Astrocyte of the cerebellum (primary cell): Measurements from ENCODE around the gene SEZ6L.
A peak's percentile ranks its signal among the peaks of the same experiment; 100 is the strongest.

Experiments
- DNase-seq: peaks from one replicate; pipeline ENCODE4 v3.0.0-alpha.2; 2011; ENCODE audit warnings: low read depth
- H3K4me3 ChIP-seq: 2 replicates; pipeline ENCODE4 v1.5.1; 2011; ENCODE audit warnings: mild to moderate bottlenecking, low read depth, low read length, moderate library complexity
- in situ Hi-C: cut with HindIII; loops from 2 replicates; pipeline ENCODE4 v1.10.0; 2017; ENCODE audit warnings: low sequenced_read_pairs
- TF ChIP-seq, protein P1 (sequence below): IDR thresholded peaks from 2 replicates; pipeline ENCODE4 v1.5.1; 2012; ENCODE audit warnings: low read length, low read depth, moderate library complexity, mild to moderate bottlenecking; ENCODE audit errors: missing control alignments

The SEZ6L gene

DNA sequence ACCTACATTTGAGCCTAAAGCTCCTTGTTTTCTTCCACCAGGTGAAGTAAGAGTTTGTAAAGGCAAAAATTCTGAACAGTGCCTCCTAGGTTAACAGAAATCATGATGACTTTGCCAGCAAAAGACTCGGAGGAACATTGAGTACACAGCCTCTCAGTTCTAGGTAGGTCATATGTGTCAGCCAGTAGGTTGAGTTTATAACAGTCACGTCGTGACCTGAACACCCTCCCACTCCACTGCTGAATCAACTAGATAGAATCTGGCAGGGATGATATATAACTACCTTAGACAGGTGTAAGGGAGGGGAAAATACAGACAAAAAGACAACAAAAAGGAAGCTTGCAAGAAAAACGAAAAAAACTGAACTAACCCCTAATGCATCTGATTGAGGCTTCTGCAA is 247.0 kb downstream of the SEZ6L start:
- TF ChIP-seq, protein P1, sequence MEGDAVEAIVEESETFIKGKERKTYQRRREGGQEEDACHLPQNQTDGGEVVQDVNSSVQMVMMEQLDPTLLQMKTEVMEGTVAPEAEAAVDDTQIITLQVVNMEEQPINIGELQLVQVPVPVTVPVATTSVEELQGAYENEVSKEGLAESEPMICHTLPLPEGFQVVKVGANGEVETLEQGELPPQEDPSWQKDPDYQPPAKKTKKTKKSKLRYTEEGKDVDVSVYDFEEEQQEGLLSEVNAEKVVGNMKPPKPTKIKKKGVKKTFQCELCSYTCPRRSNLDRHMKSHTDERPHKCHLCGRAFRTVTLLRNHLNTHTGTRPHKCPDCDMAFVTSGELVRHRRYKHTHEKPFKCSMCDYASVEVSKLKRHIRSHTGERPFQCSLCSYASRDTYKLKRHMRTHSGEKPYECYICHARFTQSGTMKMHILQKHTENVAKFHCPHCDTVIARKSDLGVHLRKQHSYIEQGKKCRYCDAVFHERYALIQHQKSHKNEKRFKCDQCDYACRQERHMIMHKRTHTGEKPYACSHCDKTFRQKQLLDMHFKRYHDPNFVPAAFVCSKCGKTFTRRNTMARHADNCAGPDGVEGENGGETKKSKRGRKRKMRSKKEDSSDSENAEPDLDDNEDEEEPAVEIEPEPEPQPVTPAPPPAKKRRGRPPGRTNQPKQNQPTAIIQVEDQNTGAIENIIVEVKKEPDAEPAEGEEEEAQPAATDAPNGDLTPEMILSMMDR: no peak
- in situ Hi-C loops: no loop called here
- DNase-seq: no peak
- no peak overlapping the region for H3K4me3 ChIP-seq

DNA sequence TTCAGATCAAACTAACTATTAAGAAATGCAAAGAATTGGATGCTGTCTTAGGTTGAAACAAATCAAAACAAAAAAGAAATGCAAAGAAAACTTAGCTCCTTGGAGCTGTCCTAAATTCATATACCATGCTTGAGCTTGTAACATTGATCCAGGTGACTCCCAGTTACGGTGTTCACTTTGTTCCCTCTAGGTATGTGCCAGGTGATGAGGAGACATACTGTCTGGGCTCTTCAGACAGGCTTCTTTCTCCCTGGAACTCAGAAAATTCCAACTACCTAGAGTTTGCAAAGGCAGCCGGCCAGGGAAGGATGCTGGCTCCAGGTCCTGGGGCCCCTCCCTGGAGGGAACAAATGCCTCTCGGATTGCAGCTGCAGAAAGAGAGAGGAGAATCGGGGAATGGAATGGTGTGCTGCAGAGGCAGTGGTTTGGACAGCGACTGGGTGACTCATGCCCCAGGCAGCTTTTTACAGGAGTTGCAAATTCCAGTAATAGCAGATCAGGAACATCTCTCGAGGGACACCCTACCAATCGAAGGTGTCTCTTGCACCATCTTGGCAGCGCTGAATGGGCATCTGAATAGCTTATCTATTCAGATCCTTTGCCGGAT is 247.5 kb downstream of the SEZ6L start:
- no peak overlapping the region for H3K4me3 ChIP-seq
- peak; percentile 71 for DNase-seq
- in situ Hi-C loops: no loop called here
- TF ChIP-seq, protein P1: no peak

DNA sequence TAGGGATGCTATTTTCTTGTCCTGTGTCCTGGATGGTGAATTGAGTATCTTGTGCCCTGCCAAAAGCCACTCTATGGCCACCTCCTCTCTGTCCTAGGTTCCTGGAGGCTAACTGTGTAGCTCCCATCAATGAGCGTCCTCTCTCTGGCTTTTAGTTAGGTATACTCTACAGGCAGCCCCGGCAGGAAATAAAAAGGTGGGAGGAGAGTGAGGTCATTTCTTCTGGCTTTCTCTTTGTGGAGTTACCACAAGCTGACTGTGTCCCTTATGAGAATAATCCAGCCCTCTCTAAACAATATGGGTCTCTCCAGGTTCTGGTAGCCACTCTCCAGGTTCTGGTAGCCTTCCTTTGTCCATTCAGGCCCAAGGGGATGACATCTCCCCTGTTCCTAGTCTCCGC is 248.1 kb downstream of the SEZ6L start:
- TF ChIP-seq, protein P1: no peak
- in situ Hi-C loops: no loop called here
- H3K4me3 ChIP-seq: no peak overlapping the region

DNA sequence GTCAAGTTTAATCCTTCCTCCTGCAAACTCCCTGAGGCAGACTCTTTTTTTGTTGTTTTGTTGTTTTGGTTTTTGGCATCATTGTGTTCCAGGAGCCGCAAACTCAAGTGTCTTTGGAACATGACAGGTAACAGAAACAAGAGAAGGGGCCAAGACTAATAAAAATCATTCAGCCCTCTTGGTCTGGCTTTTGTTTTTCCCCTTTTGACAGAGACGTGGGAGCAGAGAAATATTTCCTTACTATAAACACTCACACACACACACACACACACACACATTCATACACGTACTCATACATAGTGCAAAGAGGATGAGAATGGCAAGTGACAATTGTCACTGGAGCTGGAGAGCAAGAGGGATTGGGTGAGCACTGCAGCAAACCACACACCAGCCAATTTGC is 249.4 kb downstream of the SEZ6L start:
- TF ChIP-seq, protein P1: no peak
- no peak for DNase-seq
- H3K4me3 ChIP-seq: no peak overlapping the region
- in situ Hi-C loops: no loop called here

More for the DNA sequence above, 248.1 kb downstream of the SEZ6L start:
- DNase-seq: no peak

DNA sequence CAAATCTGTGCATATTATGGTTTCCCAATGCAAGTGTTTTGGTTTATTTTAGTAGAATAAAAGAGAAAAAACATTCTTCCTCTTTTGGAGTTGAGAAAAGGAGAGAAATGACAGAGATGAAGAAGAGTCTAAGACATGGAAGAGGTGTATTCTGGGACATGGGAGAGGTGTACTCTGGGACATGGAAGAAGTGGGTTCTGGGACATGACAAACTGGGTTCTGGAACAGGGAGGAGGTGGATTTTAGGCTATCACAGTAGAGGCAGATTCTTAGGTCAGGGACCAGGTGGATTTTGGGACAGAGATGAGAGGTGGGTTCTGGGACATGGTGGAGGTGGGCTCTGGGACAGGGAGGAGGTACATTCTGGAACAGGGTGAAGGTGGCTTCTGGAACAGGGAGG is 257.7 kb downstream of the SEZ6L start:
- TF ChIP-seq, protein P1: no peak
- DNase-seq: no peak
- H3K4me3 ChIP-seq: no peak overlapping the region
- in situ Hi-C loops: no loop called here

DNA sequence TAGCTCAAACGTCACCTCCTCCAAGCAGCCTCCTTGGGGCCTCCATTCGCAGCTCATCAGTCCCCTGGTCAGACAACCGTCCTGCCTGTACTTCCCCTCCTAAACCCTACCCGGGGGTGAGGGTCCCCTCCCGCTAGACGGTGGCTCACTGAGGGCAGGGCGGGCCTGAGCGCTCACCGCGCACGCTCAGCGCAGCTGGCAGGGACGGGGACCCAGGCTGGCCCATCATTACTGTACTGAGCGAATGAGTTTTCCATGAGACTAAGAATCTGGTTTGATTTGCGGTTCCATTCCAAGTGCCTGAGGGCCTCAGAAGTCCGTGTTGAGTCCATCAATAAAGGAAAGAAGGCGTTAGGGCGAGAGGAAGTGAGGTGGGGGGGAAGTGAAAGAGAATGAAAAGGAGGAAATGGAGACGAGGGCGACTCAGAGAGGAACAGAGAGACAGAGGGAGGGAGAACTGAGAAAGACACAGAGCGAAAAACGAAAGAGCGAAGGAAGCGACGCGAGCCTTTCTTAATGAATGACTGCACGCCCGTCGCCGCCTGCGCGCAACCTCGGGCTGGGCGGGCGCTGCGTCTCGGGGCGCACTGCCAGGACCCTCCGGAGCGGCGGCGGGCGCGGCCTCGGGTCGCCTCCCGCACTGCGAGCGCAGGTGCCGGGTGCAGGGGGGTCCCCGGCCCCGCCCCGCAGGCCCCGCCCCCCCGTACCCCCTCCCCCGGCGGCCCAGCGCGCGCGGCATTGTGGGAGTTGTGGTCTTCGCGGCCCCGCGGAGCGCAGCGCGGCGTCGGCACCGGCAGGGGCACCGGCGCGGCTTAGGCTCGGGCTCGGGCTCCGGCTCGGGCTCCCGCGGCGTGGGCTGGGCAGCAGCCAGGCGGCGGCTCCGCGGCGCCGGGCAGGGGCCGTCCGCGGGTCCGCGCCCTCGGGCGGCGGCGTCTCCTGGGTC is 259.5 kb downstream of the SEZ6L start, which contains the start of gene ASPHD2:
Gene ASPHD2, plus strand, starts transcription at position 746 of the 943 bp plus-strand sequence. CDS start 4,356 bp downstream, outside the sequence.
- peak within 1 kb of the TSS; percentile 44 for H3K4me3 ChIP-seq
- TF ChIP-seq, protein P1: no peak
- DNase-seq: peak; percentile 24
- in situ Hi-C loops: no loop called here
